H1 (cell line): ENCODE data around the gene TRIM9. TPM values are rescaled to one million over a fixed set of nuclear protein-coding genes. Genes with fewer than 3 reads are reported as not detected.

Experiments
- CTCF ChIA-PET: fragments of 300-600 bp; sonication (Branson Sonifier 250); formaldehyde crosslinking; loops from one replicate; lab custom pipeline; 2021; ENCODE audit not compliant: partially characterized antibody; lab: Charles Lee
- POLR2A ChIA-PET: fragments of 300-600 bp; sonication (Branson Sonifier 250); formaldehyde crosslinking; loops from one replicate; lab custom pipeline; 2021; ENCODE audit warnings: inconsistent platforms; ENCODE audit not compliant: partially characterized antibody; lab: Charles Lee
- DNase-seq, 2 experiments: peaks; one replicate each; pipeline versions ENCODE4 v3.0.0 to v3.0.0-alpha.2; 2010 to 2022; ENCODE audit warnings: low spot score in 2 of 2, low read depth in 1 of 2, mixed read lengths in 1 of 2
- FAIRE-seq: peaks from 2 replicates; lab custom pipeline; 2011; peaks lifted over from hg19 to GRCh38; lab: Jason Lieb, UNC
- H2AFZ ChIP-seq: 2 replicates; pipeline ENCODE4 v1.8.1; 2012; ENCODE audit warnings: low read length, inconsistent platforms
- H2AK5ac ChIP-seq: 2 replicates; pipeline ENCODE4 v1.6.1; 2013; ENCODE audit warnings: low read depth, low read length
- H2BK120ac ChIP-seq: replicated peaks from 2 replicates; pipeline ENCODE3; 2013; ENCODE audit warnings: low read depth, low read length, inconsistent platforms
- H2BK12ac ChIP-seq: 2 replicates; pipeline ENCODE4 v1.6.1; 2013; ENCODE audit warnings: low read depth, low read length
- H2BK15ac ChIP-seq: 2 replicates; pipeline ENCODE4 v1.6.1; 2013; ENCODE audit warnings: low read length
- H2BK20ac ChIP-seq: 2 replicates; pipeline ENCODE4 v1.6.1; 2013; ENCODE audit warnings: low read length
- H2BK5ac ChIP-seq: 2 replicates; pipeline ENCODE4 v1.6.1; 2013; ENCODE audit warnings: low read depth, low read length
- H3K14ac ChIP-seq: 2 replicates; pipeline ENCODE4 v1.6.1; 2013; ENCODE audit warnings: inconsistent platforms; ENCODE audit not compliant: insufficient read length
- H3K18ac ChIP-seq: 2 replicates; pipeline ENCODE4 v1.6.1; 2013; ENCODE audit warnings: low read length; ENCODE audit errors: extremely low read depth
- H3K23ac ChIP-seq: 2 replicates; pipeline ENCODE4 v1.6.1; 2013; ENCODE audit warnings: inconsistent platforms; ENCODE audit not compliant: insufficient read length
- H3K23me2 ChIP-seq: 2 replicates; pipeline ENCODE4 v1.6.1; 2013; ENCODE audit warnings: low read depth, low read length
- H3K27ac ChIP-seq: 2 replicates; pipeline ENCODE4 v1.6.1; 2011; ENCODE audit warnings: low read depth, low read length, inconsistent platforms
- H3K27me3 ChIP-seq, 4 experiments: replicated peaks in 1 of 4; 1 replicate in 1 of 4; 2 replicates in 3 of 4; pipeline versions ENCODE4 v1.6.1 to v1.8.1; 2011 to 2013; ENCODE audit warnings: low read length in 3 of 4, mild to moderate bottlenecking in 3 of 4, inconsistent platforms in 2 of 4, mixed read lengths in 2 of 4, moderate library complexity in 1 of 4; ENCODE audit not compliant: control insufficient read depth in 3 of 4, insufficient read depth in 3 of 4; ENCODE audit errors: extremely low read depth in 1 of 4
- H3K36me3 ChIP-seq, 4 experiments: 2 replicates each; pipeline versions ENCODE4 v1.6.1 to v1.8.1; 2011 to 2013; ENCODE audit warnings: mild to moderate bottlenecking in 4 of 4, low read length in 3 of 4, moderate library complexity in 2 of 4, control low read depth in 1 of 4, inconsistent platforms in 1 of 4; ENCODE audit not compliant: insufficient read depth in 4 of 4, control insufficient read depth in 2 of 4
- H3K4ac ChIP-seq: replicated peaks from 2 replicates; pipeline ENCODE3; 2013; ENCODE audit warnings: low read length, low read depth, mixed read lengths, inconsistent platforms; ENCODE audit not compliant: insufficient read length
- H3K4me1 ChIP-seq, 4 experiments: replicated peaks in 1 of 4; 1 replicate in 1 of 4; 2 replicates in 3 of 4; pipeline versions ENCODE4 v1.6.1 to v1.8.1; 2011 to 2013; ENCODE audit warnings: low read length in 3 of 4, inconsistent platforms in 2 of 4, mixed read lengths in 1 of 4; ENCODE audit not compliant: insufficient read depth in 4 of 4, control insufficient read depth in 3 of 4
- H3K4me2 ChIP-seq, 2 experiments: 2 replicates each; pipeline versions ENCODE4 v1.6.1 to v1.8.1; 2011 to 2013; ENCODE audit warnings: low read depth in 2 of 2, low read length in 2 of 2, control low read depth in 1 of 2, inconsistent platforms in 1 of 2, mild to moderate bottlenecking in 1 of 2; ENCODE audit not compliant: insufficient read depth in 1 of 2
- H3K4me3 ChIP-seq, 4 experiments: fragments of 200-600, 300-600 bp in 1 of 4; sonication (generic), shearing (Covaris generic), sonication (Bioruptor Twin) in 1 of 4; 2 replicates each; pipeline versions ENCODE4 v1.5.1 to v1.8.1; 2011 to 2016; ENCODE audit warnings: low read length in 4 of 4, low read depth in 3 of 4, control low read depth in 2 of 4, inconsistent platforms in 2 of 4, mild to moderate bottlenecking in 2 of 4, mixed read lengths in 1 of 4, moderate library complexity in 1 of 4; ENCODE audit not compliant: insufficient read depth in 2 of 4; ENCODE audit errors: extremely low read depth in 1 of 4
- H3K56ac ChIP-seq: replicated peaks from 2 replicates; pipeline ENCODE3; 2013; ENCODE audit warnings: low read depth, mild to moderate bottlenecking, mixed read lengths, low read length, inconsistent platforms; ENCODE audit not compliant: insufficient read length
- H3K79me1 ChIP-seq: 2 replicates; pipeline ENCODE4 v1.6.1; 2013; ENCODE audit warnings: low read depth, low read length, control low read depth
- H3K79me2 ChIP-seq, 2 experiments: 2 replicates each; pipeline versions ENCODE4 v1.6.1 to v1.8.1; 2012 to 2013; ENCODE audit warnings: low read length in 2 of 2, mild to moderate bottlenecking in 2 of 2, inconsistent platforms in 1 of 2; ENCODE audit not compliant: insufficient read depth in 2 of 2, control insufficient read depth in 1 of 2
- H3K9ac ChIP-seq, 4 experiments: replicated peaks in 1 of 4; 1 replicate in 1 of 4; 2 replicates in 3 of 4; pipeline versions ENCODE4 v1.6.1 to v1.8.1; 2011 to 2013; ENCODE audit warnings: low read depth in 3 of 4, low read length in 3 of 4, control low read depth in 2 of 4, mild to moderate bottlenecking in 2 of 4, moderate library complexity in 2 of 4, inconsistent platforms in 1 of 4; ENCODE audit errors: extremely low read depth in 1 of 4
- H3K9me3 ChIP-seq, 2 experiments: 2 replicates each; pipeline versions ENCODE4 v1.6.1 to v1.8.1; 2012 to 2013; ENCODE audit warnings: mild to moderate bottlenecking in 2 of 2, moderate library complexity in 2 of 2, control low read depth in 1 of 2, inconsistent platforms in 1 of 2, low read depth in 1 of 2, low read length in 1 of 2, mixed read lengths in 1 of 2; ENCODE audit not compliant: insufficient read depth in 2 of 2
- H4K20me1 ChIP-seq, 2 experiments: replicated peaks in 1 of 2; 2 replicates each; pipeline versions ENCODE3 to v1.8.1; 2011 to 2013; ENCODE audit warnings: inconsistent platforms in 2 of 2, low read length in 2 of 2, mild to moderate bottlenecking in 1 of 2; ENCODE audit not compliant: insufficient read depth in 2 of 2, control insufficient read depth in 1 of 2
- H4K5ac ChIP-seq: 2 replicates; pipeline ENCODE4 v1.6.1; 2013; ENCODE audit warnings: low read length, low read depth, mixed read lengths, inconsistent platforms; ENCODE audit not compliant: insufficient read length
- H4K8ac ChIP-seq: 2 replicates; pipeline ENCODE4 v1.8.0; 2013; ENCODE audit warnings: mild to moderate bottlenecking, moderate library complexity, low read length, inconsistent platforms; ENCODE audit not compliant: insufficient read depth; ENCODE audit errors: extremely low read depth
- H4K91ac ChIP-seq: replicated peaks from 2 replicates; pipeline ENCODE3; 2013; ENCODE audit warnings: low read length, mixed read lengths, inconsistent platforms; ENCODE audit not compliant: insufficient read length
- CBX5 ChIP-seq: fragments of 300-800, 300-1000 bp; sonication (generic); IDR thresholded peaks from 2 replicates; pipeline ENCODE4 v1.7.1; 2016; ENCODE audit warnings: antibody characterized with exemption, low read length, low read depth
- NRF1 ChIP-seq: IDR thresholded peaks from 2 replicates; pipeline ENCODE4 v1.6.1; 2011; ENCODE audit warnings: mild to moderate bottlenecking, low read depth, low read length, improper control_type of control experiment
- POU5F1 ChIP-seq: IDR thresholded peaks from 2 replicates; pipeline ENCODE4 v1.6.1; 2011; ENCODE audit warnings: low read depth, mild to moderate bottlenecking, low read length, moderate library complexity
- SIRT6 ChIP-seq: IDR thresholded peaks from one replicate; pipeline ENCODE4 v1.7.1; 2012; ENCODE audit warnings: low read length, inconsistent platforms
- TAF1 ChIP-seq: IDR thresholded peaks from 2 replicates; pipeline ENCODE4 v1.6.1; 2011; ENCODE audit warnings: mild to moderate bottlenecking, low read depth, low read length
- whole genome bisulfite sequencing, 2 experiments: shearing (Covaris generic) in 1 of 2; methylation state at CpG; one replicate each; pipeline versions ENCODE4 v1.1.6 to v1.1.7; 2013 to 2015; ENCODE audit warnings: low lambda C conversion rate in 2 of 2, mixed read lengths in 2 of 2, inconsistent platforms in 1 of 2, low coverage in 1 of 2, missing lambda C conversion rate in 1 of 2; ENCODE audit not compliant: insufficient replicate concordance in 2 of 2, insufficient coverage in 1 of 2, insufficient read length in 1 of 2; ENCODE audit errors: extremely low coverage in 1 of 2, missing lambda C conversion rate in 1 of 2; 5-methylcytosine and 5-hydroxymethylcytosine counted together
- polyA plus RNA-seq, 7 experiments: library from polyadenylated mRNA; depleted of rRNA in 3 of 7; stranded (reverse) in 5 of 7; unstranded in 2 of 7; fragments of >200 nt in 5 of 7; fragments of 200-250 nt in 2 of 7; gene quantifications; 1 replicate in 5 of 7; 2 replicates in 1 of 7; 4 replicates in 1 of 7; pipeline versions ENCODE4 v1.2.1 to v1.2.3, GENCODE V29; 2011 to 2013; ENCODE audit warnings: missing spikeins in 2 of 7, mixed read lengths in 2 of 7
- total RNA-seq: library from RNA; stranded (reverse); fragmentation: NEBNext Ultra II Directional; extraction: Animal tissue kit (Norgen Biotek cat#: 25700); gene quantifications from 2 replicates; pipeline ENCODE4 v1.2.1, GENCODE V29; 2021
- TF ChIP-seq, protein P1 (sequence below): IDR thresholded peaks from 2 replicates; pipeline ENCODE4 v1.6.1; 2012; ENCODE audit warnings: low read length, inconsistent platforms

TRIM9 gene
- total and polyA plus RNA-seq, 2 of the 8 experiments (the other 6 are each of a cell fraction or from before 2014, with no cell fraction given), result 2.7 to 5.4 TPM

DNA sequence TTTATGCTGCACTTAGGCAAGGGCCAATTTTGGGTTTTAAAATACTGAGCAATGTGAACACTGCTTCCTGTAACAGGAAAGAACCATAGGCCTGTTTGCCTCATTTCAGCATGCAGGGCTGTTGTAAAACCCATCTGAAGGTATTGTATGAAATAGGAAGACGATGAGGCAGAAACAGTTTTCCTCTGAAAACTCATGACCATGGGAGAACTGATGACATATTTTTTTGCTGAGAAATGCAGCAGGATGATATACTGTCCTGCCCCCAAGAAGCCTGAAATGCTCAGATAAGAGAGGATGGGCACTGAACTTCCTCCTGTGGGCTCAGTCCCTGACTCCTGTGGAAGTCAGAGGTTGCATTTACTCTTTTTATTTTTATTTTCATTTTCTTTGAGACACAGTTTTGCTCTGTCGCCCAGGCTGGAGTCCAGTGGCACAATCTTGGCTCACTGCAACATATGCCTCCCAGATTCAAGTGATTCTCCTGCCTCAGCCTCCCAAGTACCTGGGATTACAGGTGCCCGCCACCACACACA lies 168.0 kb downstream of the TRIM9 start:
- POLR2A ChIA-PET, result no interaction called here
- no peak overlapping the region for H3K23ac ChIP-seq
- 93% methylated on average over 3 of the region's 3 CpGs; no CpG with 5 or more reads in 1 of the 2 experiments for WGBS, 2 experiments

More for the DNA sequence above, 168.0 kb downstream of the TRIM9 start:
- Histone ChIP-seq H3K36me3 (peaks cover 0 to 18% (median 12%) of the 10 kb centered on the region in 4 experiments; a peak in 7 of 8 replicates), H3K9ac (no peak overlapping the region), H3K14ac (no peak overlapping the region), H2AFZ (no peak overlapping the region), H3K23me2 (no peaks in the 10 kb centered on the region), H3K79me2 (no peaks in the 10 kb centered on the region), H2BK12ac (no peak overlapping the region), H3K79me1 (no peaks in the 10 kb centered on the region), H4K5ac (no peak overlapping the region), H3K4me3 (no peak overlapping the region), H3K4me2 (no peak overlapping the region), H2BK5ac (no peak overlapping the region), H3K27ac (no peak overlapping the region), H4K91ac (no peak overlapping the region), H4K20me1 (no peaks in the 10 kb centered on the region), H3K4ac (no peak overlapping the region), H3K18ac (no peak overlapping the region), H3K9me3 (no peaks in the 10 kb centered on the region), H3K56ac (no peak overlapping the region), H3K27me3 (no peaks in the 10 kb centered on the region), H2AK5ac (no peak overlapping the region), H3K4me1 (peaks cover 0 to 5% (median 0%) of the 10 kb centered on the region in 4 experiments; a peak in 1 of 7 replicates)
- CTCF ChIA-PET, result interaction anchor here (0.6 to 1.6 kb wide), 2 partner anchors 13 to 207 kb away, joined by 3 to 5 read pairs; no protein-coding TSS in a partner anchor
- FAIRE-seq (no peak), DNase-seq (no peak)
- TF ChIP-seq SIRT6, result no peak
- TF ChIP-seq, protein P1, sequence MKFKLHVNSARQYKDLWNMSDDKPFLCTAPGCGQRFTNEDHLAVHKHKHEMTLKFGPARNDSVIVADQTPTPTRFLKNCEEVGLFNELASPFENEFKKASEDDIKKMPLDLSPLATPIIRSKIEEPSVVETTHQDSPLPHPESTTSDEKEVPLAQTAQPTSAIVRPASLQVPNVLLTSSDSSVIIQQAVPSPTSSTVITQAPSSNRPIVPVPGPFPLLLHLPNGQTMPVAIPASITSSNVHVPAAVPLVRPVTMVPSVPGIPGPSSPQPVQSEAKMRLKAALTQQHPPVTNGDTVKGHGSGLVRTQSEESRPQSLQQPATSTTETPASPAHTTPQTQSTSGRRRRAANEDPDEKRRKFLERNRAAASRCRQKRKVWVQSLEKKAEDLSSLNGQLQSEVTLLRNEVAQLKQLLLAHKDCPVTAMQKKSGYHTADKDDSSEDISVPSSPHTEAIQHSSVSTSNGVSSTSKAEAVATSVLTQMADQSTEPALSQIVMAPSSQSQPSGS, result no peak
- TF ChIP-seq NRF1, result no peak
- no peak for TF ChIP-seq CBX5
- TF ChIP-seq TAF1, result no peak
- TF ChIP-seq POU5F1, result no peak
- TF ChIP-seq, all 59 proteins: peak for 0
- Histone ChIP-seq H2BK20ac (no peak overlapping the region), H2BK15ac (no peak overlapping the region), H2BK120ac (no peak overlapping the region), H4K8ac (no peak overlapping the region)
